Esophagus squamous epithelium (tissue), 4 donors: ENCODE results near the gene LMAN1L.

Source experiments
- POLR2A ChIP-seq, 4 donors: fragments of 450-650 bp; IDR thresholded peaks; one replicate each; pipeline ENCODE4 v1.6.1; 2017; ENCODE audit warnings: antibody characterized with exemption in 4 of 4, mild to moderate bottlenecking in 4 of 4, moderate library complexity in 3 of 4
- TF ChIP-seq, protein P1 (sequence below), 6 experiments: fragments of 450-650 bp in 4 of 6; fragments of 200-600 bp in 2 of 6; sonication (generic) in 2 of 6; IDR thresholded peaks; one replicate each; pipeline ENCODE4 v1.5.1; 2016 to 2019; ENCODE audit warnings: antibody characterized with exemption in 6 of 6, mild to moderate bottlenecking in 4 of 6, moderate library complexity in 4 of 6

DNA sequence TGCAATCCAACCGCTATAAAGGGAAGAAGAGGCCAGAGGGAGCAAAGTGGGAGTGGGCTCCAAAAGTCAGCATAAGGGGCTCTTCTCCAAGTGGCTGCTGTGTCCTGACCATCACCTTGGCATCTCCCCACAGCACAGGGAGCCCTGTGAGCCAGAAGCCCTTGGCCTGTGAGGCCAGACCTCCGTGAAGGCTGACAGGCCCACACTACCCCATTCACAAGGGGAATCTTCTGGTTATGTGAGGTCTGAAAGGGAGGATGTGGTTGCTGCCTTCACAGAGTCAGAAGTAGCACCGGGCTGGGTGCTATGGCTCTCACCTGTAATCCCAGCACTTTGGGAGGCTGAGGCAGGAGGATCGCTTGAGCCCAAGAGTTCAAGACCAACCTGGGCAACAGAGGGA lies 32.9 kb downstream of the LMAN1L start:
- TF ChIP-seq, protein P1, sequence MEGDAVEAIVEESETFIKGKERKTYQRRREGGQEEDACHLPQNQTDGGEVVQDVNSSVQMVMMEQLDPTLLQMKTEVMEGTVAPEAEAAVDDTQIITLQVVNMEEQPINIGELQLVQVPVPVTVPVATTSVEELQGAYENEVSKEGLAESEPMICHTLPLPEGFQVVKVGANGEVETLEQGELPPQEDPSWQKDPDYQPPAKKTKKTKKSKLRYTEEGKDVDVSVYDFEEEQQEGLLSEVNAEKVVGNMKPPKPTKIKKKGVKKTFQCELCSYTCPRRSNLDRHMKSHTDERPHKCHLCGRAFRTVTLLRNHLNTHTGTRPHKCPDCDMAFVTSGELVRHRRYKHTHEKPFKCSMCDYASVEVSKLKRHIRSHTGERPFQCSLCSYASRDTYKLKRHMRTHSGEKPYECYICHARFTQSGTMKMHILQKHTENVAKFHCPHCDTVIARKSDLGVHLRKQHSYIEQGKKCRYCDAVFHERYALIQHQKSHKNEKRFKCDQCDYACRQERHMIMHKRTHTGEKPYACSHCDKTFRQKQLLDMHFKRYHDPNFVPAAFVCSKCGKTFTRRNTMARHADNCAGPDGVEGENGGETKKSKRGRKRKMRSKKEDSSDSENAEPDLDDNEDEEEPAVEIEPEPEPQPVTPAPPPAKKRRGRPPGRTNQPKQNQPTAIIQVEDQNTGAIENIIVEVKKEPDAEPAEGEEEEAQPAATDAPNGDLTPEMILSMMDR (IDR thresholded peaks at IDR 0.05): no peak
- TF ChIP-seq POLR2A (IDR thresholded peaks at IDR 0.05): no peak
